IMR-90 (cell line): ENCODE measurements around the gene KRT73. TPM values are rescaled to one million over a fixed set of nuclear protein-coding genes. Genes with fewer than 3 reads are reported as not detected.

Experiments
- ATAC-seq: fragments of 200-7000 bp; cut with Tn5 transposase; 2 replicates; pipeline ENCODE4 v1.9.1; 2020; ENCODE audit warnings: low read depth, mild to moderate bottlenecking, moderate library complexity
- BruUV-seq: library from RNA; stranded (reverse); fragments of 400-500 nt; replicated peaks from 2 replicates; lab custom pipeline; 2021; lab: Mats Ljungman, UMichigan
- CTCF ChIA-PET: fragments of 300-600 bp; formaldehyde crosslinking; extraction: SDS; loops from one replicate; lab custom pipeline; 2021; ENCODE audit warnings: antibody characterized with exemption; lab: Yijun Ruan, JAX
- POLR2A ChIA-PET: fragments of 300-600 bp; sonication (Branson Sonifier 250); formaldehyde crosslinking; loops from one replicate; lab custom pipeline; 2022; ENCODE audit warnings: antibody characterized with exemption; ENCODE audit not compliant: unreplicated experiment; lab: Charles Lee
- DNase-seq: peaks from one replicate; pipeline ENCODE4 v3.0.0; 2013
- H2AFZ ChIP-seq: replicated peaks from 2 replicates; pipeline ENCODE3; 2013; ENCODE audit warnings: low read length, mild to moderate bottlenecking; ENCODE audit not compliant: poor library complexity
- H2AK5ac ChIP-seq: 2 replicates; pipeline ENCODE4 v1.6.1; 2013; ENCODE audit warnings: low read depth, low read length, inconsistent platforms
- H2AK9ac ChIP-seq: replicated peaks from 2 replicates; pipeline ENCODE3; 2013; ENCODE audit warnings: mild to moderate bottlenecking, low read depth, low read length, moderate library complexity; ENCODE audit not compliant: poor library complexity
- H2BK120ac ChIP-seq: 2 replicates; pipeline ENCODE4 v1.6.1; 2013; ENCODE audit warnings: low read depth, low read length, inconsistent platforms
- H2BK15ac ChIP-seq: 3 replicates; pipeline ENCODE4 v1.6.1; 2013; ENCODE audit warnings: low read depth, low read length, inconsistent platforms
- H2BK20ac ChIP-seq: 2 replicates; pipeline ENCODE4 v1.6.1; 2013; ENCODE audit warnings: low read depth, mild to moderate bottlenecking, inconsistent platforms, low read length, moderate library complexity
- H2BK5ac ChIP-seq: 2 replicates; pipeline ENCODE4 v1.6.1; 2013; ENCODE audit warnings: mild to moderate bottlenecking, low read depth, low read length, inconsistent platforms; ENCODE audit not compliant: poor library complexity, severe bottlenecking
- H3K14ac ChIP-seq: replicated peaks from 2 replicates; pipeline ENCODE4 v1.6.1; 2013; ENCODE audit warnings: low read depth, low read length, inconsistent platforms
- H3K18ac ChIP-seq: 2 replicates; pipeline ENCODE4 v1.6.1; 2013; ENCODE audit warnings: low read depth, low read length, control low read depth
- H3K23ac ChIP-seq: 2 replicates; pipeline ENCODE4 v1.6.1; 2013; ENCODE audit warnings: low read depth, low read length, inconsistent platforms
- H3K27ac ChIP-seq: 2 replicates; pipeline ENCODE4 v1.5.1; 2013; ENCODE audit warnings: mild to moderate bottlenecking, control low read depth, low read length; ENCODE audit not compliant: insufficient read depth
- H3K27me3 ChIP-seq: 2 replicates; pipeline ENCODE4 v1.6.1; 2013; ENCODE audit warnings: low read length; ENCODE audit not compliant: control insufficient read depth, insufficient read depth
- H3K36me3 ChIP-seq: 2 replicates; pipeline ENCODE4 v1.6.1; 2013; ENCODE audit warnings: low read length, mixed read lengths; ENCODE audit not compliant: control insufficient read depth, insufficient read depth
- H3K4ac ChIP-seq: 2 replicates; pipeline ENCODE4 v1.6.1; 2013; ENCODE audit warnings: low read depth, low read length, inconsistent platforms
- H3K4me1 ChIP-seq: 2 replicates; pipeline ENCODE4 v1.6.1; 2013; ENCODE audit warnings: low read length, mixed read lengths; ENCODE audit not compliant: control insufficient read depth, insufficient read depth
- H3K4me2 ChIP-seq: 2 replicates; pipeline ENCODE4 v1.6.1; 2013; ENCODE audit warnings: low read depth, mild to moderate bottlenecking, control low read depth, low read length, moderate library complexity
- H3K4me3 ChIP-seq: 2 replicates; pipeline ENCODE4 v1.5.1; 2013; ENCODE audit warnings: low read depth, mild to moderate bottlenecking, control low read depth, low read length, moderate library complexity; ENCODE audit not compliant: insufficient read depth
- H3K56ac ChIP-seq: 2 replicates; pipeline ENCODE4 v1.6.1; 2013; ENCODE audit warnings: low read length, inconsistent platforms; ENCODE audit not compliant: insufficient read depth; ENCODE audit errors: extremely low read depth
- H3K79me1 ChIP-seq, 2 experiments: 2 replicates each; pipeline ENCODE4 v1.6.1; 2013; ENCODE audit warnings: low read length in 2 of 2, inconsistent platforms in 1 of 2, low read depth in 1 of 2
- H3K9ac ChIP-seq: 2 replicates; pipeline ENCODE4 v1.6.1; 2013; ENCODE audit warnings: low read depth, low read length, control low read depth
- H3K9me1 ChIP-seq: 2 replicates; pipeline ENCODE4 v1.6.1; 2013; ENCODE audit warnings: low read length, inconsistent platforms; ENCODE audit not compliant: insufficient read depth
- H3K9me3 ChIP-seq: 2 replicates; pipeline ENCODE4 v1.6.1; 2013; ENCODE audit warnings: low read length; ENCODE audit not compliant: control insufficient read depth, insufficient read depth
- H4K20me1 ChIP-seq: 2 replicates; pipeline ENCODE4 v1.6.1; 2013; ENCODE audit warnings: low read length, inconsistent platforms; ENCODE audit not compliant: insufficient read depth
- H4K5ac ChIP-seq: 2 replicates; pipeline ENCODE4 v1.6.1; 2013; ENCODE audit warnings: mild to moderate bottlenecking, low read depth, low read length, control low read depth
- H4K8ac ChIP-seq, 2 experiments: 2 replicates each; pipeline ENCODE4 v1.6.1; 2013; ENCODE audit warnings: low read depth in 2 of 2, low read length in 2 of 2, control low read depth in 1 of 2, inconsistent platforms in 1 of 2
- H4K91ac ChIP-seq: 2 replicates; pipeline ENCODE4 v1.6.1; 2013; ENCODE audit warnings: low read depth, low read length, inconsistent platforms; ENCODE audit not compliant: insufficient read depth
- BHLHE40 ChIP-seq: fragments of 150-350 bp; IDR thresholded peaks from 2 replicates; pipeline ENCODE4 v1.6.1; 2016; ENCODE audit warnings: mild to moderate bottlenecking, low read depth, low read length
- CEBPB ChIP-seq: IDR thresholded peaks from 2 replicates; pipeline ENCODE4 v1.6.1; 2012; ENCODE audit warnings: low read depth, low read length, improper control_type of control experiment
- CHD1 ChIP-seq: IDR thresholded peaks from 2 replicates; pipeline ENCODE4 v1.6.1; 2012; ENCODE audit warnings: low read depth, low read length, improper control_type of control experiment
- FOS ChIP-seq: fragments of 150-350 bp; IDR thresholded peaks from 2 replicates; pipeline ENCODE4 v1.6.1; 2016; ENCODE audit warnings: low read depth, low read length
- MAFK ChIP-seq: IDR thresholded peaks from 2 replicates; pipeline ENCODE4 v1.6.1; 2012; ENCODE audit warnings: low read depth, low read length, improper control_type of control experiment
- MAZ ChIP-seq: IDR thresholded peaks from 2 replicates; pipeline ENCODE4 v1.6.1; 2012; ENCODE audit warnings: low read depth, mild to moderate bottlenecking, low read length, improper control_type of control experiment, moderate library complexity, borderline replicate concordance
- MXI1 ChIP-seq: IDR thresholded peaks from 2 replicates; pipeline ENCODE4 v1.6.1; 2012; ENCODE audit warnings: low read depth, mild to moderate bottlenecking, low read length, moderate library complexity, borderline replicate concordance
- NFE2L2 ChIP-seq: fragments of 150-350 bp; IDR thresholded peaks from 2 replicates; pipeline ENCODE4 v1.6.1; 2016; ENCODE audit warnings: low read depth, mild to moderate bottlenecking, low read length
- POLR2A ChIP-seq: IDR thresholded peaks from 2 replicates; pipeline ENCODE4 v1.6.1; 2012; ENCODE audit warnings: mild to moderate bottlenecking, low read depth, low read length
- RAD21 ChIP-seq: IDR thresholded peaks from 2 replicates; pipeline ENCODE4 v1.6.1; 2012; ENCODE audit warnings: low read length, improper control_type of control experiment
- RCOR1 ChIP-seq: IDR thresholded peaks from 2 replicates; pipeline ENCODE4 v1.6.1; 2012; ENCODE audit warnings: mild to moderate bottlenecking, low read length, improper control_type of control experiment; ENCODE audit not compliant: insufficient replicate concordance
- RFX5 ChIP-seq: IDR thresholded peaks from 2 replicates; pipeline ENCODE4 v1.8.0; 2012; ENCODE audit warnings: low read depth, mild to moderate bottlenecking, low read length, moderate library complexity
- SMC3 ChIP-seq: fragments of 150-350 bp; IDR thresholded peaks from 2 replicates; pipeline ENCODE4 v1.6.1; 2016; ENCODE audit warnings: low read depth, mild to moderate bottlenecking, antibody characterized with exemption, low read length, moderate library complexity
- WGBS, 2 experiments: methylation state at CpG; one replicate each; pipeline versions ENCODE4 v1.1.5 to v1.1.7; 2013; ENCODE audit warnings: missing lambda C conversion rate in 2 of 2; ENCODE audit not compliant: insufficient read length in 1 of 2; ENCODE audit errors: extremely low coverage in 2 of 2; 5-methylcytosine and 5-hydroxymethylcytosine counted together
- dilution Hi-C: fragments of 300-500 bp; cut with HindIII; formaldehyde crosslinking; loops from one replicate; pipeline ENCODE4 v1.14.3; 2018; ENCODE audit warnings: low sequenced_read_pairs; ENCODE audit not compliant: unreplicated experiment
- in situ Hi-C: fragments of 300-500 bp; cut with MboI; formaldehyde crosslinking; loops from 3 replicates; pipeline ENCODE4 v1.14.3; 2019; ENCODE audit warnings: low sequenced_read_pairs, inconsistent platforms, mixed read lengths
- intact Hi-C: fragments of 100-400 bp; cut with micrococcal nuclease; formaldehyde crosslinking; loops from 2 replicates; pipeline ENCODE4 v1.10.0; 2022
- polyA plus RNA-seq, 3 experiments: library from polyadenylated mRNA; depleted of rRNA; stranded (reverse); fragments of >200 nt; gene quantifications; 2 replicates each; pipeline ENCODE4 v1.2.3, GENCODE V29; 2012; ENCODE audit warnings: low replicate concordance in 1 of 3
- total RNA-seq: library from RNA; depleted of rRNA; stranded (reverse); fragments of >200 nt; gene quantifications from 2 replicates; pipeline ENCODE4 v1.2.3, GENCODE V29; 2012
- TF ChIP-seq, protein P1 (sequence below): conservative IDR thresholded peaks from 2 replicates; pipeline ENCODE4 v1.5.1; 2012; ENCODE audit warnings: mild to moderate bottlenecking, low read depth, low read length, improper control_type of control experiment
- TF ChIP-seq, protein P2 (sequence below): fragments of 150-350 bp; IDR thresholded peaks from 2 replicates; pipeline ENCODE4 v1.6.1; 2016; ENCODE audit warnings: low read depth, mild to moderate bottlenecking, low read length, moderate library complexity, borderline replicate concordance
- TF ChIP-seq, protein P3 (sequence below): fragments of 150-350 bp; IDR thresholded peaks from 2 replicates; pipeline ENCODE4 v1.6.1; 2017; ENCODE audit warnings: mild to moderate bottlenecking, antibody characterized with exemption, low read length, low read depth

The KRT73 gene
- total and polyA plus RNA-seq, 2 of the 4 experiments (the other 2 are of a cell fraction) = not detected

DNA sequence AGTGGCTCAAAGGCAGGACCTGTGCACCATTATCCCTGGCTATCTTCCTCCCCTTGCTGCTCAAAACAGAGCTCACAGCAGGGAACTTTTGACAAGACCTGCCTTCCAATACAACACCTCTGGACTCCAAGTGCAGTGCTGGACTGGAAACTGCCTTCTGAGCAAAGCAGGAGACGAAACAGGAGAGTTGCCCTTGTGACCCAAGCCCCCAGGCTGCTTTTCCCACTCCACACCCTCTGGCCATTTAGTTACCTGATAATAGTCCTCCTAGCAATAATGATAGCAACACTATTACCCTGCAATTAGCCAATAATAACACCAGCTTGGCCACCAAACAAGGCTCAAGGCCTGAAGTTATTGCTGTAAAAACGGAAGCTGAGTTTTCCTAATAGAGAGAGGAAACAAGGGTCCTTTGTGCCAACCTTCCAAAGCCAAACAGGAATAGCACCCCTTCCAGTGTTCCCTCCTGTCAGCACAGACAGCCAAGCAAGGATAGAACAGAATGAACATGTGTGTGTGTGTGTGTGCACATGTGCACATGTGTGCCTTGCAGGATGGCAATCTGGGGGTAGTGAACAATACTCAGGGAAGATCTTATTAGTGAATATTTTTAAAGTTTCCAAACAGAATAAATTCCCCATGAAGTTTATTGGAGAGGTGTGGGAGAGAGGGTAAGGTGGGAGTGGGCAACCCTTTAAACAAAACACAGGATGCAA is 9.2 kb upstream of the KRT73 start:
- ATAC-seq = no peak

More for the DNA sequence above, 9.2 kb upstream of the KRT73 start:
- Histone ChIP-seq H4K20me1 (no peaks in the 10 kb centered on the region; the same call in 1 of the 2 replicates), H3K9me3 (no peaks in the 10 kb centered on the region), H3K4ac (no peak overlapping the region), H2BK20ac (no peak overlapping the region), H2BK15ac (no peak overlapping the region), H3K4me3 (no peak overlapping the region), H3K14ac (no peak overlapping the region), H3K56ac (no peak overlapping the region), H2BK5ac (no peak overlapping the region), H2AK5ac (no peak overlapping the region), H4K5ac (no peak overlapping the region), H3K4me2 (no peak overlapping the region), H3K36me3 (no peaks in the 10 kb centered on the region), H2AK9ac (no peak overlapping the region), H3K27ac (no peak overlapping the region), H3K9me1 (no peaks in the 10 kb centered on the region), H2AFZ (no peak overlapping the region), H3K27me3 (peaks cover 8% of the 10 kb centered on the region), H3K18ac (no peak overlapping the region), H2BK120ac (no peak overlapping the region), H4K8ac (no peak overlapping the region), H3K9ac (no peak overlapping the region), H3K4me1 (no peaks in the 10 kb centered on the region), H3K23ac (no peak overlapping the region), H4K91ac (no peak overlapping the region), H3K79me1 (no peaks in the 10 kb centered on the region)
- no CpG with 5 or more reads among the region's 2 CpGs for WGBS, 2 experiments
- no peak for DNase-seq
- dilution Hi-C loops = no loop called here
- ChIA-PET CTCF (no interaction called here), POLR2A (no interaction called here)
- no TSS peak for BruUV-seq
- no peak for TF ChIP-seq RAD21
- TF ChIP-seq RFX5 = no peak
- TF ChIP-seq, protein P1, sequence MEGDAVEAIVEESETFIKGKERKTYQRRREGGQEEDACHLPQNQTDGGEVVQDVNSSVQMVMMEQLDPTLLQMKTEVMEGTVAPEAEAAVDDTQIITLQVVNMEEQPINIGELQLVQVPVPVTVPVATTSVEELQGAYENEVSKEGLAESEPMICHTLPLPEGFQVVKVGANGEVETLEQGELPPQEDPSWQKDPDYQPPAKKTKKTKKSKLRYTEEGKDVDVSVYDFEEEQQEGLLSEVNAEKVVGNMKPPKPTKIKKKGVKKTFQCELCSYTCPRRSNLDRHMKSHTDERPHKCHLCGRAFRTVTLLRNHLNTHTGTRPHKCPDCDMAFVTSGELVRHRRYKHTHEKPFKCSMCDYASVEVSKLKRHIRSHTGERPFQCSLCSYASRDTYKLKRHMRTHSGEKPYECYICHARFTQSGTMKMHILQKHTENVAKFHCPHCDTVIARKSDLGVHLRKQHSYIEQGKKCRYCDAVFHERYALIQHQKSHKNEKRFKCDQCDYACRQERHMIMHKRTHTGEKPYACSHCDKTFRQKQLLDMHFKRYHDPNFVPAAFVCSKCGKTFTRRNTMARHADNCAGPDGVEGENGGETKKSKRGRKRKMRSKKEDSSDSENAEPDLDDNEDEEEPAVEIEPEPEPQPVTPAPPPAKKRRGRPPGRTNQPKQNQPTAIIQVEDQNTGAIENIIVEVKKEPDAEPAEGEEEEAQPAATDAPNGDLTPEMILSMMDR = no peak
- no peak for TF ChIP-seq RCOR1
- TF ChIP-seq MAFK = no peak
- TF ChIP-seq, protein P2, sequence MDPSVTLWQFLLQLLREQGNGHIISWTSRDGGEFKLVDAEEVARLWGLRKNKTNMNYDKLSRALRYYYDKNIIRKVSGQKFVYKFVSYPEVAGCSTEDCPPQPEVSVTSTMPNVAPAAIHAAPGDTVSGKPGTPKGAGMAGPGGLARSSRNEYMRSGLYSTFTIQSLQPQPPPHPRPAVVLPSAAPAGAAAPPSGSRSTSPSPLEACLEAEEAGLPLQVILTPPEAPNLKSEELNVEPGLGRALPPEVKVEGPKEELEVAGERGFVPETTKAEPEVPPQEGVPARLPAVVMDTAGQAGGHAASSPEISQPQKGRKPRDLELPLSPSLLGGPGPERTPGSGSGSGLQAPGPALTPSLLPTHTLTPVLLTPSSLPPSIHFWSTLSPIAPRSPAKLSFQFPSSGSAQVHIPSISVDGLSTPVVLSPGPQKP = no peak
- TF ChIP-seq MAZ = no peak
- TF ChIP-seq CEBPB = no peak
- no peak for TF ChIP-seq CHD1
- TF ChIP-seq NFE2L2 = no peak
- TF ChIP-seq POLR2A = no peak
- no peak for TF ChIP-seq FOS
- no peak for TF ChIP-seq BHLHE40
- TF ChIP-seq SMC3 = no peak
- TF ChIP-seq MXI1 = no peak
- TF ChIP-seq, protein P3, sequence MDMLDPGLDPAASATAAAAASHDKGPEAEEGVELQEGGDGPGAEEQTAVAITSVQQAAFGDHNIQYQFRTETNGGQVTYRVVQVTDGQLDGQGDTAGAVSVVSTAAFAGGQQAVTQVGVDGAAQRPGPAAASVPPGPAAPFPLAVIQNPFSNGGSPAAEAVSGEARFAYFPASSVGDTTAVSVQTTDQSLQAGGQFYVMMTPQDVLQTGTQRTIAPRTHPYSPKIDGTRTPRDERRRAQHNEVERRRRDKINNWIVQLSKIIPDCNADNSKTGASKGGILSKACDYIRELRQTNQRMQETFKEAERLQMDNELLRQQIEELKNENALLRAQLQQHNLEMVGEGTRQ = no peak
- in situ Hi-C loops = no loop called here
- intact Hi-C loops = no loop called here
